Activated effector memory CD4-positive, alpha-beta T cell treated with anti-CD3 and anti-CD28 coated beads, Interleukin-2, amount 50 U/mL, for 16 hours (primary cell): ENCODE measurements around the gene TAF1B.
A peak's percentile ranks its signal among the peaks of the same experiment; 100 is the strongest.

Source experiments
- DNase-seq: peaks from one replicate; pipeline ENCODE4 v3.0.0-alpha.2; 2020

TAF1B gene

DNA sequence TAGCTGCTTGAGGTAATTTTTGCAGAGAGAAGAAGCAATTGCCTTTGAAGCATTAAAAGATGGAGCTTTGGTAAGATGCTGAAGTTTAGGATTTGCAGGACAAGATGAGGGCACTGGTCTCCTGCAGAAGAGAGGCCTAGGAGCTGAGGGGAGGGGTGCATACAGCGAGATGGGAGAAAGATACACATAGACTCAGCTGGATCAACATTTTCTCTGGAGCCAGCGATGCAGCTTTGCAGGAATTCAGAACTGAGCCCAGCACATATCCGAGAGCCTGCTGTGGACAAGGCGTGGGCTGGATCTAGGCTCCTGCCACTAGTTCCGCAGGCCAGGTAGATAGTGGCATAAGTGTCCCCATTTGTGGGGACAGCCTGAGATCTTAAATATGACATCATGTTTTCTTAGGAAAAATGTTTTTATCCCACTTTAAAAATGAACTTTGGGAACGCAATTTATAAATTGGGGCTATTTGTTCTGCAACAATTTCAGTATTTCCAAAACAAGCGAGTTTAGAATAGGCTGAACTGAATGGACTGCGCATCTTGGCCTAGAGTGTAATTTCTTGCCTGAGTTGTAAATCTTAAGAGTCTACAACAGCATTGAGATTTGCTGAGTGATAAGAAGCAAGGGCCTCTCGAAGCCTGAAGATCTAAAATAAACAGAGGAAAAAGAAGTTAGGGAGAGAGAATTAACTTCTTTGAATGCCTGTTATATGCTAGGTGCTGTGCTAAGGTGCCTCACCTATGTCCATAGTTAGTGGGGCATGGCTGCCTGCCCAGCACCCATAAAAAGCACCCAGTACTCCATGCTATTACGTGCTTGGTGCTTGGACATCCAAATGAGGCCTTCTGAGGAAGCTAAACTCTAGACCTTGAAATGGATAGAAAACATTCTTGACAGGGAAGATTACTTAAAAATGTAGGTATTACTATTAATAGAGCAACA, 125.6 kb downstream of the TAF1B start:
- no peak for DNase-seq

DNA sequence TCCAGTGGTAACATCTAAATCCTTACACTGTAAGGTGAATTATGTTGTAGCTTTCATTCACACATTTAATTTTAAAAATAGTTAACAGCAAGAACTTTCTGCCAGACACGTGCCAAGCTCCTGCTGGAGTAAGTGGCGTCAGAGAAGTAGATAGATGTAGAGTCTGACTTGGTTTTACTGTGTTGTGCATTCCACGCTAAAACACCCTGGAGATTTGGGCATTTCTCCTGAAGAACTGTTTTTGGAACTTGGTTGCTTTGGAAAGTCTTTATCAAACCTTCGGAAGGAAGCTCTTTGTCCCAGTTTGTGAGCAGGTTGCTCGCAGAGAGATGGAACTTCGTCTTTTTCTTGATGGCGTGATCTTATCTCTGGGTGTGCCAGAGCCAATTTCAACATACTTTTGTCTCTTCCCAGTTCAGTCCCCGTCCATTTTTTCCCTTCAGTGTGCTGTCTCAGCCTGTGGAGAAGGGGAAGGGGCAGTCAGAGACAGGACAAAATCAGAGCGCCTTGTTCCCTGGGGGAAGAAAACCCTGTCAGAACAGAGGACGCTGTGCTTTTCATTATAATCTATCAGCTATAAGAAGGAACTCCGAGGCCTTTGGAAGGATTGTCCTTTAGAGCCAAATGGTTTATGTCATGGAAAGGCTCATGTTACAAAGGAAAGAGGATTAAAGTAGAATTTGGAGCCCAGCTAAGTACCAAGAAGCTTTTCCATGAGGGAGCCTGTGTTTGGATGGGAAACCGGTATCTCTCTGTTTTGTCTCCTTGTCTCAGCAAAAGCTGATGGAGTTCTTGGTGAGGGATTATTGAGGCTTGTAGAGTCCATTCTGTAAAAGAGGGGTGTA, 127.1 kb downstream of the TAF1B start:
- DNase-seq = no peak

DNA sequence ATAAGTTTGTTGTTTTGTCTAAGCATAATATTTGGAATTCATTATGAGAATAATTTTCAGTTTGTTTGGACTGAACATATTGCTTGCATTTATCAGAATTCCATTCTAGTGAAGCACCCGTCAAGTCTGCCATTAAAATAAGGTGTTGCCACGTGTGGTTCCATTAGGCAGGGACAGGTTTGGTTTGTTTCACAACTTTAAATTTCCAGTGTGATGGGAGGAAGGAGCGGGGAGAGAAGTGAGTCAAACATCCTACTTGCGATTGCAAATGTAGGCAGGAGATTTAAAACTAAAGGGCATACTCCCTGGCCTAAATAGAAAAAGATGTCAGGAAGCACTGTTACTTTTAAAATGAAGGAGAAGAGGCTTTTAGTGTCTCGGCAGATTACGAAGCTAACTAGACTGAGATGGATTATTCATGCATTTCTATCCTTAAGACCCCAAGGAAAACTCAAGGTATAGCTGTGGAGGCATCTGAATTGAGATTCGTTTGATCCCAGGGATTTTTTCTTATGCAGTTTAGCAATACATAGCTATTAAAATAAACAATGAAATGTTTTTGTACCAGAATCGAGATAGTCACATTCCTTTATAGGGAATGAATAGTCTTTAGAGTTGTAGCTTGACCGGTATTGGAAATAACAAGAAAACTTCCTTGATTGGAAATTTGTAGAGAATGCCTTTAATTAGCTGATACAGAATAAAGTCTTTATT, 128.0 kb downstream of the TAF1B start:
- DNase-seq = no peak

DNA sequence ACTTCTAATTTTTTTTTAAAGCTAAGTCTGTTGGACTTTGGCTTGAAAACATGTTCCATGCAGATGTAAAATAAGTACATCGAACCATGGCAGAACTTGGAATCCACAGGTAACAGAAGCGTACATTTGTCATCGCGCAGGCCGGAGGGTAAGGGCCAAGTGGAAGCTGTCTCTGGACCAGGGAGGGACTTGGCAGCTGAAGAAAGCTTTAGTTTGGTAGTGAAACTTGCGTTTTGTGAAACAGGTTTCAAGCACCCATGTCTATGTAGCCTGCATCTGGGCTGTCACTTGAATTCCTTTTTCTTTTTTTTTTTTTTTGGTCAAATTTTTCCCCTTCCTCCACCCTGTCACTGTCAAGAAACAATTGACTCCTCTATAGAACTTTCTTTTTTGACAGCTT, 128.6 kb downstream of the TAF1B start:
- no peak for DNase-seq

DNA sequence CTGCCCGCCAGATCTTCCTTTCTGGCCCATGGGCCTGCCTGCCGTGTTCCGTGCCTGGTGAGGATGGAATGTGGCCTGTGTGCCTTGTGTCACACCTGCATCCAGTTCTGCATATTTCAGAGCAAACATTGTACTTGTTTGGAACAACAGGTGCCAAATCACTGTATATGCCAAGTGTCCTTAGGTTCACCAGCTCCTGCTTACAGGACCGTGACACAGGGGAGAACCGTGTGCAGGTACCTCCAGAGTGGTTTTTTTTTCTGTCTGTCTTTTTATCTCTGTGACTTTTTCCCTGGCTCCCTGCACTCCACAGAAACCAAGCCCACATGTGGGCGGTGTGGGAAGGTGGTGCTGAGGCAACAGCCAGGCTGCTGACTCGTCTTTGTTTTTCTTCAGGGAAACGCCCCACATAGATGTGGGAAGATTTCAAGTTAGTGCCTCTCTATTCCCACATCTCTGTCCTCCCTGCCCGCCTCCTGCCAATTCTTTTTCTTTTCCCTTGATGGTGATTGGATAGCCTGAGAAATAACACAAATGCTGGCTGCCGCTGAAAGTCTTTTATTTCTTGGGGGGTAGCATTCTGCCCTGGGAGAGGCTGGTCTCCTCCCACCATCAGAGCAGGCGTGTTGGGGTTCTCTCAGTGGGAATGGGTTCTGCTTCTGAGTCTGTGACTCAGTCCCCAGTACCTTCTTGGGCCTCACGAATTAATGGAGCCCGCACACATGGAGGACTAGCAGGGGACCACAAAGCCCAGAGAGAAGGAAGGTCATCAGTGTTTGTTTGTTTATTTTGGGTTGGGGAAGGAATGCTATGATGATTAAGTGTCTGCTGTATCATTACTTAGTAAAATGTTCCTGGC, 129.6 kb downstream of the TAF1B start:
- no peak for DNase-seq

DNA sequence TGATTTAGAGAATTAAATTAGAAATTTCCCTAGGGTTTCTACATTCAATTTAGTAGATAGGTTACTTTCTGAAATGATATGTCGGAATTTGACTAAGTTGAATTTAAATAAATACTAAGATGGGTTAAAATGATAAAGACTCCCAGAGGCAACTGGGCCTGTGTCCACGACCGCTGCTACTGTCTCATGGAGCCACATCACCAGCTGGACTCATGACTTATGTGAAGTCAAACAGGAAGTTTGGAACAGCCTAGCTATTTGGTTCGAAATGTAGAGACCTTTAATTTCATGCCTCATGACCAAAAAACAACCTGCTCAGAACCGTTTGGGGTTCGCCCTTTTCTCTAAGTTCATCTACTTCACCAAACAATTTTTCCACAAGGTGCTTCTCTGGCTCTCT, 130.4 kb downstream of the TAF1B start:
- DNase-seq = no peak

DNA sequence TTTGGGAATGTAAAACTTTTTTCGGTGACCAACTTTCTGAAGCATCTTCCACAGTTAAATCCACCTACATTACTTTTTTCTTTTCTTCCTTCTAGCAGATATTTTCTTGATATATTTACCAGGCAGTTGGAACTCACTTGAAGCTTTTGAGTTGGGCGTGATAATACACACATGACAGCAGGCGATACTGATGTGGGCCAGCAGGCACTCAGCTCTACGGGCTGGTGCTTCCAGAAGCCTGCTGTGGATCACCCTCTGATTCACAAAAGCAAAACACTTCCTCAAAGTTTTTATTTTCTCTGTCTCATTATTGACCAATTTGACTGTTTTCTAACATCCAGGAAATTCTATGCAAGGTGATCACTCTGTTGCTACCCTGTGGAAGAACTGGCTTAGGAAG, 131.1 kb downstream of the TAF1B start:
- DNase-seq = no peak

DNA sequence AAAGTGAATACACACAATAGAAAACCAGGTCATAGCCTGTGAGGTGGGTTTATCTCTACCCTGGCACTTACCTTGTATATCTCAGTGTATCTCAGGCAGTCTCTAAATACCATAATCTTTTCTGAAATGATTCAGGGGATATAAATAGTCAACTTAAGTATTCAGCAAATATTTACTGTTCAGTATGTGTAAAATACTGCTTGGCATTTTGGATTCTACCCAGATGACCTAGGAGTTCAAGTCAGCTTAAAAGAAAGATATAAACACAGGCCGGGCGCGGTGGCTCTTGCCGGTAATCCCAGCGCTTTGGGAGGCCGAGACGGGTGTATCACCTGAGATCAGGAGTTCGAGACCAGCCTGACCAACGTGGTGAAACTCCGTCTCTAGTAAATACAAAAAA, 132.1 kb downstream of the TAF1B start:
- DNase-seq = no peak

DNA sequence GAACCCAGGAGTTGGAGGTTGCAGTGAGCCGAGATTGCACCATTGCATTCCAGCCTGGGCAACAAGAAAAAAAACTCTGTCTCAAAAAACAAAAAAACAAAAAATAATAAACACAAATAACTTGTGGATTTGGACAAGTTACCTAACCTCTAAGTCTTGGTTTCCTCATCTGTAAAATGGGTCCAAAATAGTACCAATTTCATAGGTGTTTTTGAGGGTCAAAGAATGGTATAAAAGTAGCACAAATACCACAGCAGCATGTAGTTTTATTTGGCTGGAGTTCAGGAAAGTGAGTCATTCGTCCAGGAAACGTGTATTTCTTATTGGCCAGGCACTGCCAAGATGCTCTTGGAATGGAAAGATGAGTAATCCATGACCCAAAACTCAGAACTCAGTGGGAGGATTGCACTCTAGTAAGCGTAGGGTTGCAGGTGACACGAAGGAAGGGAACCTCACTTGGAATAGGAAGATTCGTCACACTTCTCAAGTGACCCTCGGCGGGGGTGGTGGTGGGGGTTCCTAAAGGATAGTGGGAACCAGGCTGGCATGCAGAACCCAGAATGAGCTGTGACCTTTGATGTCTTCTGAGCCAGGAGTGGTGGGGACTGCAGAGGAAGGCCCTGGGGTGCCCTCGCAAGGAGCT, 132.7 kb downstream of the TAF1B start:
- DNase-seq = peak; percentile 68

DNA sequence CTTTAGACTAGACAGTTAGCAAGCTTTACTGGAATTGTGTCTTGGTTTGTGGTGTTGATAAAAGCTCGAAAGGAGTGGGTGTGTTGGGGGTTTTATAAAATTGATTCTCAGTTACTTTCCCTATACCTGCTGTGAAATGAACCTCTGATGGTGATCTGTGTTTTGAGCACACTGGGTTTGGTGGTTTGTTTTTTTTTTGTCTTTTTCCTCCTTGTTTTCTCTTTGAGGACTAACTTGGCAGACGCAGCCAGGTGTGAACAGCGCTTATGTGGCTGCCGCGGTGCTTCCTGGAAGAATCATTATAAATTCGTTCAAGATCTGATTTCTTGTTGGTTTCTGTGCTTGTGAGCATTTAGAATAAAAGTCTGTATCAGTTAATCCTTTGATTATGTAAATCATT, 136.7 kb downstream of the TAF1B start:
- DNase-seq = no peak

DNA sequence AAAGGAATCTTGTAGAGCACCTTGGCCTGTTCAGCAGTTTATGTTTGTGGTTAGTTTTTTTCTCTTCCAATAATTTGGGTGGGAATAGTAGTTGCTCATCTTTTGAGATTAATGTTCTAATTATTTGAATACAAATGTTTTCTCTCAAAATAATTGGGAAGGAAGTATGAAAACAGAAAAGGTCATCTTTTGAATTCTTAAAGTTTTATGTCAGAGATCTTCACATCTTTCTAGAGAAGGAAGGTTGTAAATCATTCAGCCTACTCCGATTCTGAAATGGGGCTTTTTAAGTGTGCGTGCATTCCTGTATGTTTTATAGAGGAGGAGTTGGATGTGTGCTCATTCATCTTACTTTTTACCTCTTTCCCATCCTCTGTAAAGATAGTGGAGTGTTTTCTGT, 137.2 kb downstream of the TAF1B start:
- no peak for DNase-seq

DNA sequence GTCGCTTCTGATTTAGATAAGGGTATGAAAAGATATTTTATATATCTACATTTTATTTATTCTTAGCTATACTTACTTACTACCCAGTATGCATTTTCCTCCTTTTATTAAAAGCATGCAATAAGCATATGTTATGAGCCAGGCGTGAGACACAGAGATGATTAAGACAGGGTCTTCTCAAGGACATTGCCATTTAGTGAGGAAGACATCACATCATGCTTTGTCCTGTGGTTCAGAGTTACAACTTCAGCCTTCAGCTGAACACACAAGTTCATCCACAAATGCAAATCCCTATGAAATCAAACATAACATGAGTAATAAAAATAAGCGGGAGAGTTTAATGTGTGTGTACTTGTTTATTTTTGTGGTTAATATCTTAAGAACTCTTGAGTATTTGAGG, 138.4 kb downstream of the TAF1B start:
- no peak for DNase-seq

DNA sequence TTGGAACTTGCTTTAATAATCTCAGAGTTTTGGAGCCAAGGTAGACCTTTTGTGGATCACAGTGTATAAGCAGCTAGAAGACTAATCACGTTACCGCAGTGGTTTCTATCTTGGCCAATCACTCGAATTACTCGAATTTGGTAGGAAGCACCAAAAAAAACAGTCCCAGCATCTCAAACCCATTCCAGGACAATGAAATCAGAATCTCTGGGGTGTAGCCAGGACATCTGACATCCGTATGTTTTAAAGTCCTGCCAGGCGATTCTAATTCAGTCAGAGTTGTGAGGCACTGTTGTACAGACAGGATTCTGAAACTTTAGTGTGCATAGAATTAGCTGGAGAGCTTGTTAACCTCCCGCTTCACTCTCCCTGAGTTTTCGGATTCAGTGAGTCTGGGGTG, 139.0 kb downstream of the TAF1B start:
- DNase-seq = no peak

DNA sequence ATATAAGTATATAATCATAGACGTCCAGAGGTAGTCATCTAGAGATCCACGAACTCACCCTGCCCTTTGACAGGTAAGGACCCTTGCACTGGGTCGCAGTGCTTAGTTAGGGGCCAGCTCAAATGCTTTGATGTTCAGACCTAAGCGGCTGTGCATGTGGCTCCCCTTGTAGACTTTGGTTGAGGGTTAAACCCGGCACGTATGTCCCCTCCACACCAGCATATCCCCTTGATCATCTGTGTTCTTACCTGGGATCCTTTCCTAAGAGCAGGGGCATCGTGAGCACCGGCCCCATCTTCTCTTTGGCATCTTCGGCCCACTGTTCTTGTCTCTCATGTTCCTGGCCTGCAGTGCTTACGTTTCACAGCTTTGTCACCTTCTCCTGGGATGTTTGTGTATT, 139.6 kb downstream of the TAF1B start:
- no peak for DNase-seq

DNA sequence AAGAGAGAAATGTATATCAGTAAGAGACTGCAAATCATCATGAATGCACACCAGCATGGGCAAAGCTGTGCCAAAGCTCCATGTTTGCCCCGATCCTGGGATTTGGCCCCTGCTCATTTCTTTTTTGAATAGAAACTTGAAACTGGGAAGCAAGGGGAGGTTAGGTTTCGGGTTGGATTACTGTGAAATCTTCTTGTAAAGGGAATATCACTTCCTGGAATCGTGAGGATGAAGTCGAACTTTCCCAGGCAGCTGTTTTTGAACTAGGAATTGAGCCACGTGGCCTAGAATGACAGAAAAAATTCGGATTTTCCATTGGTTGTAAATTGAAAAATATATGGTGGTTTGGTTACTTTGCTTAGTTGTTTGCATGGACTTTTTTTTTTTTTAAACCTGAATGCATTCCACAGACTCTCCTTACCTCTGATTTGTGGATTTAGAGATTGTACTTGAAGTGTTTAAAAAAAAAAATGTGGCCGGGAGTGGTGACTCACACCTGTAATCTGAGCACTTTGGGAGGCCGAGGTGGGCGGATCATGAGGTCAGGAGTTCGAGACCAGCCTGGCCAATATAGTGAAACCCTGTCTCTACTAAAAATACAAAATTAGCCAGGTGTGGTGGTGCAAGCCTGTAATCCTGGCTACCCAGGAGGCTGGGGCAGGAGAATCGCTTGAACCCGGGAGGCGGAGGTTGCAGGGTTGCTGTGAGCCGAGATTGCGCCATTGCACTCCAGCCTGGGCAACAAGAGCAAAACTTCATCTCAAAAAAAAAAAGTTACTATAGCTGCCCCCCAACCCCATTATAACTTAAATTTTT, 140.3 kb downstream of the TAF1B start:
- DNase-seq = no peak
